ENCODE measurements around the gene ITPRIPL2.

- TF ChIP-seq CTCF (IDR thresholded peaks at IDR 0.05; ENCODE audit: low read depth, low read length) = no peak
- TF ChIP-seq EZH2phosphoT487 (IDR thresholded peaks at IDR 0.05; ENCODE audit: low read depth) = no peak
These were observed 28.0 kb upstream of the ITPRIPL2 start for GRCh38 chr16:19085679-19086200.
